Measurements from ENCODE around the gene IRAK3. TPM values are rescaled to one million over a fixed set of nuclear protein-coding genes. Genes with fewer than 3 reads are reported as not detected.

IRAK3 gene
- polyA plus RNA-seq, 4 donors, result 2.7 to 4.6 (median 3.7) TPM

DNA sequence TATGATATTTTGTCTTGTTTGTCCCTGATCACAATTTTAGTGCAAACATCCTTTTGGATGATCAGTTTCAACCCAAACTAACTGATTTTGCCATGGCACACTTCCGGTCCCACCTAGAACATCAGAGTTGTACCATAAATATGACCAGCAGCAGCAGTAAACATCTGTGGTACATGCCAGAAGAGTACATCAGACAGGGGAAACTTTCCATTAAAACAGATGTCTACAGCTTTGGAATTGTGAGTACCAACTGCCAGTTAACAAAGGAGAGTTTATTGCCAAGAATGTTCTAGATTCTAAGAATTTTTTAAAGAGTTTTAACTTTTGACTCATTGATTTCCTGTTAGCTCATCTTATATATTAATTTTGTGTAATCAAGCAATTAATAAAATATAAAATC, 55.4 kb downstream of the IRAK3 start:
- no peak for DNase-seq (ENCODE audit: low read depth in 4 of 4, low spot score in 3 of 4)

DNA sequence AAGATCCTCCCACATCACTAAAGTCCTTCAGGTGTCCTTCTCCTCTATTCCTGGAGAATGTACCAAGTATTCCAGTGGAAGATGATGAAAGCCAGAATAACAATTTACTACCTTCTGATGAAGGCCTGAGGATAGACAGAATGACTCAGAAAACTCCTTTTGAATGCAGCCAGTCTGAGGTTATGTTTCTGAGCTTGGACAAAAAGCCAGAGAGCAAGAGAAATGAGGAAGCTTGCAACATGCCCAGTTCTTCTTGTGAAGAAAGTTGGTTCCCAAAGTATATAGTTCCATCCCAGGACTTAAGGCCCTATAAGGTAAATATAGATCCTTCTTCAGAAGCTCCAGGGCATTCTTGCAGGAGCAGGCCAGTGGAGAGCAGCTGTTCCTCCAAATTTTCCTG, 58.7 kb downstream of the IRAK3 start:
- no peak for DNase-seq (ENCODE audit: low read depth in 4 of 4, low spot score in 3 of 4)

DNA sequence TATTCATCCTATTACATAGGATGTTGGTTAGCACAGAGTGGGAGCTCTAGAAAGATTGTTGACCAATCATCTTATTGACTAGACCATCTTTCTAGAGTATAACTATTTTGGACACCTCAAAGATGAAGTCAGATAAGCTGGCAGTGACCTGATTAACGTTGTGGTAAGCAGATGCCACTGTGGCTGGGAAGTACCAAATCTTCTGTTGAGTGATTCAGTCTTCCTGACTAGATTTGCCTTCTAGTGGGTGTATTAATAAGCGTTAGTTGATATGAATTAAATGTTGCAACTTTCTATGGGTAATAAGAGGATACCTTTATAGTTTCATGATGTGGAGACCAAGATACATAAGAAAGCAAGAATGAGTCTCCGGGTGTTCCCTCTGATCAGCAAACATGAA, 62.0 kb downstream of the IRAK3 start:
- no peak for DNase-seq (ENCODE audit: low read depth in 4 of 4, low spot score in 3 of 4)

DNA sequence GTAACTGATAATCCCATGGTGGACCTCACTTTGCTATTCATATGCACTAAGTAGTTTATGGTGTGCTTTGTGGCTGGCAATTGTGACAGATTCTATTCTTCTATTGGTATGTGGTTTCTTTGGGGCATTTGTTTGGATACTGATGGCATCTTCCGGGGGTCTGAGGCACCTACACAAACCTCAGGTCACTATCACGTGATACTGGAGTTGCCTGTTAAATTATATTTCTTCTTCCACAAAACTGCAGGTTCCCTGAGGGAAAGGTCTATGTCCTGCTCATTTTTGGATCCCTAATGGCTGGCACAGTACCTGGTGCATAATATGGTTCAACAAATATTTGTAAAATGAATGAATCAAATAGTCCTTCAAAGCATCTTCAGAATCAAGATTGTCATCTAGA, 63.8 kb downstream of the IRAK3 start:
- DNase-seq (ENCODE audit: low read depth in 4 of 4, low spot score in 3 of 4), result no peak

DNA sequence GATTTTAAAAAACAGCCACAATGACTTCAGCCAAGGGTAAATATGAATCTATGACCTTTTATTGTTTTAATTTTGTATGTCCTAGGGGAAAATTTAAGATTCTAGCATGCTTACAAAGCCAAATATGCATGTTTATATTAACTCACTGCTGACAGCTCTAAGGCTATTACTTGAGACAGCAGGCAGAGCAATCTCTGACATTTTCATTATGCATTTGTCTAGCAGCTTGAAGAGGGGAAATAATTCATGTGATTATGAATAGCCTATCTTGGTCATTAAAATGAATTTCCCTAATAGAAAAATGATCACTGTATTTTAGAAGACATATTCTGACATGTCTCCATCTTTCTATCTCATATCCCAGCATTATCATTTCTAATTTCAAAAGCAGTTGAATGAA, 66.7 kb downstream of the IRAK3 start:
- DNase-seq (ENCODE audit: low read depth in 4 of 4, low spot score in 3 of 4), result no peak

DNA sequence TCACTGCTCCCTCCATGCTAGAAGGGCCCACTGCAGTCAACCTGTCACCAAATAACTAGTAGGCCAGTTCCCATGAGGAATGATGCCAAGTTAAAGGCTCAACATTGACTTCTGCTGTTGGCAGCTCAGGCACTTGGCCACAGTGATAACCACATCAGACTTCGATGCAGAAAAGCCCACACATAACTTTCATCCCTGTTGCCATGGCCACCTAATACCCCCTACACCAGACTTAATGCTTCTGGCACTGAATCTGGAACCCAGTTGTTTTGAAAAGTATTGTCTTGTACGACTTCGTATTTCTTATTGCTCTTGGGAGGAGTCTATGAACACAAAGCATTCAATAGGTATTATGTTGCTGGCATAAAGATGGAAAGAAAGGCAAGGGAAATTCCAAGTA, 69.0 kb downstream of the IRAK3 start:
- DNase-seq (ENCODE audit: low read depth in 4 of 4, low spot score in 3 of 4), result no peak

DNA sequence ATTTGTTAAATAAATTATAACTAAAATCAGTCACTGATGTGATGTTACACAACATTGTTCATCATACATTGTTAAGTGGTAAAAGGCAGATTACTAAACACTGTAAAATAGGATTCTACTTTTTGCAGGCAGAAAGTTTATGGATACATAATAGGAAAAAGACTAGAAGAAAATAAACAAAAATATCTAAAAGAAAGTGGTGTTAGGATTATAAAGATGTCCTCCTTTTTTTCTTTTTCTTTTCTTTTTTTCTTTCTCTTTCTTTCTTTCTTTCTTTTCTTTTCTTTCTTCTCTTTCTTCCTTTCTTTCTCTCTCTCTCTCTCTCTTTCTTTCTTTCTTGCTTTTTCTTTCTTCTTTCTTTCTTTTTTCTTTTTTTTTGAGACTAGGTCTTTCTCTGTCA, 73.7 kb downstream of the IRAK3 start:
- no peak for DNase-seq (ENCODE audit: low read depth in 4 of 4, low spot score in 3 of 4)

DNA sequence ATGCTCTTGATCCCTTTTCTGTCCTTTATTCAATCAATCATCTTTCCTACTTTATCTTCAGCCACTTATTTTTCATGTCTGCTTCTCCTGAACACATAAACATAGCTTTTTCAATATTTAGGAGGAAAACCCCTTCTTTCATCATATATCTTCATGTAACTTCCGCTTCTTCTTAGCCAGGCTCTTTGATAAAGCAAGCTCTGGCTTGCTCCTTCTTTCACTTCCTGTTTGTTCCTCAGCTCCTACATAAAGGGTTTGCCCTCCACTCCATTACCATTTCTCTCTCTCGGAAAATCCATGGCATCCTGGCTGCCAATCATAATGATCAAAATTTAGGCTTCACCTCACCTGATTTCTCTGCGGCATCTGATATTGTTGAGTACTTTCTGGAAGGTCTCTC, 79.5 kb downstream of the IRAK3 start:
- no peak for DNase-seq (ENCODE audit: low read depth in 4 of 4, low spot score in 3 of 4)

DNA sequence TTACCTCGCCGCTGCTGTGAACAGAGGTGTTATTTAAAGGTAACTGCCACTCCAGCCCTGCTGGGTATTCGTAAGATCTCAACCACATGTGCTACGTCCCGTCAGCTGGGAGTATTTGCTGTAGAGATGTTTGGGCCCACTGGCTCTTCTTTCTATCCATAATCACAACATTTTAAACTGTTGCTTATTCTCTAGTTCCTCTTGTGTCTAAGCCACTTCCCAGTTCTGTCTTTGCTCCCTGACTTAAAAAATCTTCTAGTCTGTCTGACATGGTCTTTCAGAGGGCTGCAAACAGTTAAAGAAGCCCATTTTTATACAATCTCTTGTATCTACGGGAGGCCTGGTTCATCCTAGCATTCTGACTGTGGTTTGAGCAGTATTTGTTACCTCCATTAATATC, 80.1 kb downstream of the IRAK3 start:
- no peak for DNase-seq (ENCODE audit: low read depth in 4 of 4, low spot score in 3 of 4)

DNA sequence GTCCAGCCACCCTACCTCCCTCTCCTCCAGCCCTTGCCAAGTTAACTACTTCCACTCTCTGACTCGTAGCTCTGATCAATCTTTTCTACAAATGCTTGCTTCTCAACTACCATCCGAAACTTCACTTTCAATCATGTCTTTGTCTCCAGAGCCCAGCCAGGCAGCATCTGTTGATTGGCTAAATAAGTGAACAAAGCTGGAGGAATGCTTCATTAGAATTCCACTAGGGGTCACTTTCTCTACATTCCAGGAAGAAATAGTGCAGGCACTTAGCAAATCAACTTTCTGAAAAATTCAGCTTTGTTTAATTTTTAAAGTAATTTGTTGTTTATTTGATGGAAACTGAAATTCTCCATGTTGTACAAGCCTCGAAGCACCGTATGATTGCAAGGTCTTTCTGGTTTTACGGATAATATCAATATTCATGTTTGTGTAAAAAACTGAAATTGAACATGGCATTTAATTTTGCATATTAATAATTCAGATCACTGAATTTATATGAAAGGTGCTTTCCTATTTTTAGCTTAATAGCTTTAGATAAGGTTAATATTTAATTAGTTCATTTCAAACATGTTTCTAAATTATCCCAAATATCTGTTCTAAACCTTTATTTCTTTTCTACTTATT, 80.9 kb downstream of the IRAK3 start:
- DNase-seq (ENCODE audit: low read depth in 4 of 4, low spot score in 3 of 4), result peak in 1 of 4 donors; percentile 8

DNA sequence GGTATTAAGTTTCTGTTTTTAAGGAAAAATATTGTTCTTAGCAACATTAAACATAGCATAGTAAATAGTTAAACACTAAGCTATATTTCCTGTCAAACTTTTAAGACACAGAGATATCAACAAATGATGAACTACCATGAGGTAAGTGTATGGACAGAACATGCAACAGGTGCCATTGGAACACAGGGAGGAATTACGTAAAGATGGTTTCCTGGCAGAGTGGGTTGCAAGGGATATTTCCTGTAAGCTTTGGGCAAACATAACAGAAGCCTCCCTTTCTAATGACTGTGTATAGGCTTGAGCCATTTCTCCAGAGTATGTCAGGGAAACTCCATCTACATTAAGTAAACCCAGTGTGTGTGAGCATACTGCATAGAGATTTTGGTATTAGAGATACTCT, 81.6 kb downstream of the IRAK3 start:
- DNase-seq (ENCODE audit: low read depth in 4 of 4, low spot score in 3 of 4), result no peak

DNA sequence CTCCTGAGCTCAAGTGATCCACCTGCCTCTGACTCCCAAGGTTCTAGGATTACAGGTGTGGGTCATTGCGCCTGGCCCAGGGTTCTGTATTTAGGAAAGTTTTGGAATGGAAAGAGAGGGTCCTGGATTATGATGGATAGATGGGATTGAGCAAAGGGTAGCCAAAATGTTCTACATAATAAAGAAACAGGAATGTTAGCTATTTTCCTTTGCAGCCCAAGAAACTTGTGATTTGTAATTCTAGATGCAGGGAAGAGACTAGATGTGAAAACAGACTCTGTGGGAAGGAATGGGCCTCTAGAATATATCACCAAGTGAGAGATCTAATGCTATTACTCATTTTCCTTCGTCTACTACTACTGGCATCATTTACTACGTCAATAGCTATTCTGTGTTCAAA, 83.6 kb downstream of the IRAK3 start:
- DNase-seq (ENCODE audit: low read depth in 4 of 4, low spot score in 3 of 4), result no peak

DNA sequence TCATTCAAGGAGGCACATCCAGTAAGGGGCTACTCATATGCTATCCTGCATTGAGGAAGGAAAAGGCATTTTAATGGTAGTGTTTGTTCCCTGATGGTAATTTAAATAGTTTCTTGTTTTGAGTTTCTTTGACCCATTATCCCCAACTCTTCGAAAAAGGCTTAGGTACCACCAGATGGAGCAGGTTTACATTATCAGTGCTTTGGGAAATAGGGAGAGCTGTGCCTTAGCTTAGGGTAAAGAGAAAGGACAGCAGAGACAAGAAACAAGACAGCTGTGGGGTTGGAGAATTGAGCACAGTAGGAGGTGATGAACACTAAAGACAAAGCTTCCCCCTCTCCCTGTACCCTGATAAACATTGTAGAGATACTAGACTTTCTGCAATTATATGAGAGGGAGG, 84.1 kb downstream of the IRAK3 start:
- no peak for DNase-seq (ENCODE audit: low read depth in 4 of 4, low spot score in 3 of 4)

DNA sequence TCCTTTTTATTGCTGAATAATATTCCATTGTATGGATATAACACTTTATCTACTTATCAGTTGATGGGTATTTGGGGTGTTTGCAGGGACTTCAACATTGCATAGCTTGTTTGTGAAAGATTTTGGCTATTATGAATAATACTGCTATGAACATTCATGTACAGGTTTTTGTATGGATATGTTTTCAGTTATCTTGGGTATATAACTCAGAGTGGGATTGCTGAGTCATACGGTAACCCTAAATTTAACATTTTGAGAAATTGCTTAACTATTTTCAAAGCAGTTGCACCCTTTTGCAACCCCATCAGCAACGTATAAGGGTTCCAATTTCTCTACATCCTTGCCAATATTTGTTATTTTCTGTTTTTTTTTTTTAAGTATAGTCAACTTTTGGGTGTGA, 86.0 kb downstream of the IRAK3 start:
- DNase-seq (ENCODE audit: low read depth in 4 of 4, low spot score in 3 of 4), result no peak

DNA sequence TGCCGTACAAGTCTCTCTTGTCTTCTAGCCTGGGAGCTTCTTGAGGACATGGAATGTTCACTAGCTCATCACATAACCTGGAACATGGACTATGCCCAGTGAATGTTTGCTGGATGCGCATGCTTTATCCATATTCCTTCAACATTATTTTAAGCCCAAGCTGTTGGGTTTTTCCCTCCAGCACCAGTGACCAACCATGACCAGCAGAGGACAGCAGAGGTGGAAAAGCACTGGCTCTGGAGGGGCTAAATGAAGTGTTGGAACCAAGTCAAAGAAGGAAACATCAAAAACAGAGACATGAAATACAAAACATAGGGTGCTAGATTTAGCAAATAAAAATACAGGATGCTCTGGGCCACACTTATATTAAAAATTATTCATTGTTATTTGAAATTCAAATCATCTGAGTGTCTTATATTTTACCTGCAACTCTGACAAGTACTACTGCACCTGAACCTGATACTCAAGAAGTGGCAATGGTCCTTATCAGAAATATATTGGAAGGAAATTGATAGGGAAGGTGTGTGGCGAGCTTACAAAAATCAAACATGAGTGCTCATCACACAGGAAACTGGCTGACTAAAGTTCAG, 90.2 kb downstream of the IRAK3 start:
- DNase-seq (ENCODE audit: low read depth in 4 of 4, low spot score in 3 of 4), result no peak

DNA sequence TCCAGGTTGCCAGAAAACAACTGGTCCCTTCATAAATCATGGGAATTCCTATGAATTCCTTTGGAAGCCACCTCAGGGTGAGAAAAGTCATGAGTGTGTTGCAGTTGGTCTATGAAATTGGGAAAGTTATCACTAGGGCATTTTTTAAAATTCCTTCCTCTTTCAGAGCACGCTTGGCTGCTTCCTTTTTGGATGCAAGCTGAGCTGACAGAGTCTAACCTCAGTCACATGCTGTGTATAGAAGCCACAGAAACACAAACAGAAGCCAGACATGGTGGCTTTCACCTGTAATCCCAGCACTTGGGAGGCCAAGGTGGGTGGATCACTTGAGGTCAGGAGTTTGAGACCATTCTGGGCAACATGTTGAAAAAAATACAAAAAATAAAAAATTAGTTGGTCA, 91.5 kb downstream of the IRAK3 start:
- DNase-seq (ENCODE audit: low read depth in 4 of 4, low spot score in 3 of 4), result no peak

DNA sequence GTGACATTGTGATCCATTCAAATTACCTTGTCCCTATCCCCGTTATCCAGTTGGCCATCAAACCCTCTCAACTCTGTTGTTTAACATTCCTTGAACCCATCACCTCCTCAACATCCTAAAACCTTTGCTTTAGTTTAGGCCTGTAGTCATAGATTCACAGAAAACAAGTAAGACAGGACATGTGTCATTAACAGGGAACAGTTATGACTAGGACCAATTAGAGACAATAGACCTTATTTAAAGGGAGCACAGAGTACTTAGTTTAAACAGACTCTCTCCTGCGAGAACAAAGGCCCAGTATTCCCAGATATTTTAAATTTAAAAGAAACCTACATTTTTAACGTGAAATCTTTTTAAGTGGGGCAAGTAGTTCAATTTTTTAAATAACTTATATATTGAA, 93.2 kb downstream of the IRAK3 start:
- DNase-seq (ENCODE audit: low read depth in 4 of 4, low spot score in 3 of 4), result no peak

DNA sequence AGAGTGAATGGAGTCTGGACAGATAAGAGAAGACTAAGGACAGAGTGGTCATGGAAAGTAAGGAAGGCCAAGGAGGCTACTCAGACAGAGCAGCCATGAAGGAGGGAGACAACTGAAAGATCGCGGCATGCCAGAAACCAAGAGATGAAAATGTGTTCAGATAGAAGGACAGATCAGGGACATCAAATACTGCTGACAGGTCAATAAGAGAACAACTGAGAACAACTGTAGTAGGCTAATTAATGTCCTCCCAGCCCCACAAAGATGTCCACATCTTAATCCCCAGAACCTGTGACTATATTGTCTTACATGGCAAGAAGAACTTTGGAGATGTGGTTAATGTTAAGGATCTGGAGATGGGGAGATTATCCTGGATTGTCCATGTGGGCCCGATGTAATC, 98.3 kb downstream of the IRAK3 start:
- DNase-seq (ENCODE audit: low read depth in 4 of 4, low spot score in 3 of 4), result no peak

DNA sequence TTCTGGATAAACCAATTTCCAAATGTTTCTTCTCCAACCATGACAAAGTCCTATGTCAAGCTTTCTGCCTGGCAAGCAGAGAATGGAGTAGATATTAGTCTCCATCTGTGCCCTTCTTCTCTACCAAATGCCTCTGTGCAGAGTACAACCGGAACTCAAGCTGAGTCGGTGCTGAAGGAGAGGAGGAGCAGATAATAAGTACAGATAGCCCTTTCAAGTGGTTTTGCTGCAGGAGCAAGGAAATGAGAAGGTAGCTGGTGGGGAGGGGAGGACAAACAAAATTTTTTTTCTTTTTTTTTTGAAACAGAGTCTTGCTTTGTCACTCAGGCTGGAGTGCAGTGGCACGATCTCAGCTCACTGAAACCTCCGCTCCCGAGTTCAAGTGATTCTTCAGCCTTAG, 99.1 kb downstream of the IRAK3 start:
- DNase-seq (ENCODE audit: low read depth in 4 of 4, low spot score in 3 of 4), result no peak

DNA sequence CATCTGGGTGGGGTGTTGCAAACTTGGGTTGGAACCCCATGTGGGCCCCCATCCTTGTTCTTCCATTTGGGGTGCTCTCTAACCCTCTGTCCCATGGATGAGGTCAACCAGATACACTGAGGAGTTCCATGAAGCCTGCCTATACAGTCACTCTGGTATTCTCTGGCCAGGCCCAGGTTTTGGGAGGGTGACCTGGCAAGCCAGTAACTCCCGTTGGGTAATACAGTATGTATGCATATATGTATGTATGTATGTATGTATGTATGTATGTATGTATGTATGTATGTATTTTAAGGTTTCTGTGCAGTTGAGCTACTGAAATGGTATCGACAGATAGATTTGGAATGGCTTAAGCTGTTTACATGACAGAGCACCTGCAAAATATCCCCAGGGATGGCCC, 100.5 kb downstream of the IRAK3 start:
- DNase-seq (ENCODE audit: low read depth in 4 of 4, low spot score in 3 of 4), result no peak

DNA sequence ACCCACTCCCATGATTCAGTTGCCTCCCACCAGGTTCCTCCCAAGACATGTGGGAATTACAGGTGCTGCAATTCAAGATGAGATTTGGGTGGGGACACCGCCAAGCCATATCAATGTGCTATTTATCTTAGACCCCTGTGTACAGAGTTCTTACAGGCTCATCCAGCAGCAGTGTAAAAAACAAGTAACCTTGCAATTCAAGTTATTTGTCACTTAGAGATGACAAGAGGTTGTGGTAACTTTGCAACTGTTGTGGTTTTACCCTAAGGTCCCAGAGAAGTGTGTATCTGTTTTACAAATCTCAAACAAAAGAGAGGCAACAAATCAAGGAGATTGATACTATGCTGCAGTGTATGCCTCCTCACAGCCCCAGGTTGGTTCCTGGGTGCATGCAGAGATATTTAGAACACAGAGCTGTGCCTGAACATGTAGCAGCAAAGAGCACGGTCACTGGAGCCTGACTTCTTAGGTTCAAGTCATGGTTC, 101.7 kb downstream of the IRAK3 start:
- no peak for DNase-seq (ENCODE audit: low read depth in 4 of 4, low spot score in 3 of 4)

DNA sequence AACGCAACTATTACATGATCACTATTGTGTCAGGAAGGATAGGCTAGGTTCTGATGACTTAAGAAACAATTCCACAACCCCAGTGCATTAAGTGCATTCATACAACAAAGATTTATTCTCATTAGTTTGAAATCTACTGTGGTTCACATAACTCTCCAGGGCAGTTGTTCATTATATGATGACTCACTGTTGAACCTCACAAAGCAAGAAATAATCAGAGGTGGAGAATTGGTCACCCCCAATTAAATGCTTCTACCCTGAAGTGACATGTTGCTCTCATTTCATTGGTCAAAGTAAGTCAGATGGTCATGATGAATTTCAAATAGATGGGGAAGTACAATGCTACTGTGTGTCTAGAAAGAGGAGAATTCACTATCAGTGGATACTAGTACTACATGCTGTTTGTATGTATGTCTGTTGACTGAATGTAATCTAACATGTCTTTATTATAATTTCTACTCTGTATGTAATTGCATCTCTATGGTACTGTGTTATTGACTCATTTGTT, 107.2 kb downstream of the IRAK3 start:
- DNase-seq (ENCODE audit: low read depth in 4 of 4, low spot score in 3 of 4), result no peak

DNA sequence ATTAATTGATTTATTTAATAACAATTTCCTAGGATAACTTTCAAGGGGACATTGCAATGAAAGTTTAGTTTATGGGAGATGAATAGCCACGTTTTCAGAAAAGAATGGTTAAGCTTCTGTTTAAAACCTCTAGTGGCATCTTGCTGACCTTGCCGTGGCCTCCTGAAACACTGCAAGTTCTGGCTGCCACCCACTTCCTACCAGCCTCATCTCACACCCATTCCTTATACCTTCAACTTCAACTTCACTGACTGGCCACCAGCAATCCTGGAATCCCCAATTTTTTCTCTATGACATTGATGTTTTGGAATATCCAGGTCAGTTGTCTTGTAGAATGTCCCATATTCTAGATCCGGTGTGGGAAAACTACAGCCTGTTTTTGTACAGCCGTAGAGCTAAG, 108.1 kb downstream of the IRAK3 start:
- DNase-seq (ENCODE audit: low read depth in 4 of 4, low spot score in 3 of 4), result no peak
